HG02642 (cell line): ENCODE results near the gene TMEM161A.

Experiments used
- ATAC-seq: cut with Tn5 transposase; IDR thresholded peaks from one replicate; pipeline ENCODE4 v1.9.1; 2021; ENCODE audit warnings: mild to moderate bottlenecking; ENCODE audit not compliant: unreplicated experiment, poor library complexity

Gene TMEM161A

DNA sequence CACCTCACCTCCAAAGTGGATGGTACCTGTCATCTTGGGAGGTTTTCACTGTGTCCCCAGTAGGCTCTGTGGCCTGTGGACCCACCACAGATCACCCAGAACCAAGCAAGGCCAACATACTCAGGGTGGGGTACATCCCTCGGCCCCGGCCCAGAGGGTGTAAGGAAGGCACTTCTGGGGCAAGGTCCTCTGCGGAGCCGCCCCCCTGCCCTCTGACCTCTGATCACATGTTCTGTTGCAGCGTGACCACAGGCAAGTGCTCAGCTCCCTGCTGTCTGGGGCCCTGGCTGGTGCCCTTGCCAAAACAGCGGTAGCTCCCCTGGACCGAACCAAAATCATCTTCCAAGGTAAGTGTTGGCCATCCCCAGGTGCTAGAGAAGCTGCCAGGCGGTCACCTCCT is 36.7 kb downstream of the TMEM161A start:
- ATAC-seq = no peak

DNA sequence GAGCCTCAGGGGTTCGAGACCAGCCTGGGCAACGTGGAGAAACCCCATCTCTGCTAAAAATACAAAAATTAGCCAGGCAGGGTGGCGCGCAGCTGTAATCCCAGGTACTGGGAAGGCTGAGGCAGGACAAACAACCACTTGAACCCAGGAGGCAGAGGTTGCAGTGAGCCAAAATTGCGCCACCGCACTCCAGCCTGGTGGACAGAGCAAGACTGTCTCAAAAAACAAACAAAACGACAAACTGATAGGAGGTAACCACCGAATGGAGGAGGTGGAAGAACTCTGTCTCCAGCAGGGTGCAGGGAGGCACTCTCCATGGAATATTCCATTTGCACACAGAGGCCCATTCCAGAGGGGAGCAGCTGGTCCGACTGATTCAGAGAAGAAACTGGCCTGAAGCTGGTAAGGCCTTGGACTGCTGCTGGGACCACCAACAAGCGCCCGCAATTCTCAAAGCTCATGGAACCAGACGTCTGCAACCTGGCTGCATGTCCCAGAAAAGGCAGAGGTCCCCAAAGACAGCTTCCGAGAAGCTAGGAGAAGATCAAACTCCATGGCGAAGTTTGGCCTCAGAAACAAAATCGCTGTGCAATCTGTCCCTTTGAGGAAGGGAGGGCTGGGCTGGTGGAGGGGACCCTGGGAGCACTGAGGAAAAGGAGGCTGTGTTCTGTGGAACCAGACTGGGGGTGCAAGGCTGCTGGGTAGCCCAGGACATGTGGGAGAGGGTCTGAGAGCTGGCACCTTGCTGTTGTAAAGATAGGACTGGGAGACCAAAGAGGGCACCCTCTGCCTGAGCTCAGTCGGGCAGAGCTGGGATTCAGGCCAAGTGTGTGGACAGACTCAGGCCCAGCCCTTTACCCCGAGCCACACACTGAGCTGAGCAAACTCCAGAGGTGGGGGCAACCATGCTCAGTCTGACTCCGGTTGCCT is 39.3 kb downstream of the TMEM161A start:
- no peak for ATAC-seq

DNA sequence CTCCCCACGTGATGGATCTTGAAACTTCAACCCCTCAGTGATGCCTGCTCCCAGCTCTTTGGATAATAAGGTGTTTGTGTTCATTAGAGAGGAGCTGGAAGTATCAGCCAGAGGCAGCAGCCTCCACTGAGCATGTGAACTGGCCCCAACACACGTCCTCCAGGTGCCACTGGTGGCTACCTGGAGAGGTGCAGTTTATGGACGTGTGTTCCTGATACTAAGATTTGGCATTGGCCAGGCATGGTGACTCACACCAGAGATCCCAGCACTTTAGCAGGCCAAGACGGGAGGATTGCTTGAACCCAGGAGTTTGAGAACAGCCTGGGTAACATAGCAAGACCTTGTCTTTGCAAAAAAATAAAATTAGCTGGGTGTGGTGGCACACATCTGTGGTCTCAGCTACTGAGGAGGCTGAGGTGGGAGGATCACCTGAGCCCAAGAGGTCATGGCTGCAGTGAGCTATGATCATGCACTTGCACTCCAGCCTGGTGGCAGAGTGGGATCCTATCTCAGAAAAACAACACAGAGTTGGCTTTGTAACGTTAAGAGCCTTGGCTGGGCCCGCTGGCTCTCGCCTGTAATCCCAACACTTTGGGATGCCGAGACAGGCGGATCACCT is 40.1 kb downstream of the TMEM161A start:
- no peak for ATAC-seq

DNA sequence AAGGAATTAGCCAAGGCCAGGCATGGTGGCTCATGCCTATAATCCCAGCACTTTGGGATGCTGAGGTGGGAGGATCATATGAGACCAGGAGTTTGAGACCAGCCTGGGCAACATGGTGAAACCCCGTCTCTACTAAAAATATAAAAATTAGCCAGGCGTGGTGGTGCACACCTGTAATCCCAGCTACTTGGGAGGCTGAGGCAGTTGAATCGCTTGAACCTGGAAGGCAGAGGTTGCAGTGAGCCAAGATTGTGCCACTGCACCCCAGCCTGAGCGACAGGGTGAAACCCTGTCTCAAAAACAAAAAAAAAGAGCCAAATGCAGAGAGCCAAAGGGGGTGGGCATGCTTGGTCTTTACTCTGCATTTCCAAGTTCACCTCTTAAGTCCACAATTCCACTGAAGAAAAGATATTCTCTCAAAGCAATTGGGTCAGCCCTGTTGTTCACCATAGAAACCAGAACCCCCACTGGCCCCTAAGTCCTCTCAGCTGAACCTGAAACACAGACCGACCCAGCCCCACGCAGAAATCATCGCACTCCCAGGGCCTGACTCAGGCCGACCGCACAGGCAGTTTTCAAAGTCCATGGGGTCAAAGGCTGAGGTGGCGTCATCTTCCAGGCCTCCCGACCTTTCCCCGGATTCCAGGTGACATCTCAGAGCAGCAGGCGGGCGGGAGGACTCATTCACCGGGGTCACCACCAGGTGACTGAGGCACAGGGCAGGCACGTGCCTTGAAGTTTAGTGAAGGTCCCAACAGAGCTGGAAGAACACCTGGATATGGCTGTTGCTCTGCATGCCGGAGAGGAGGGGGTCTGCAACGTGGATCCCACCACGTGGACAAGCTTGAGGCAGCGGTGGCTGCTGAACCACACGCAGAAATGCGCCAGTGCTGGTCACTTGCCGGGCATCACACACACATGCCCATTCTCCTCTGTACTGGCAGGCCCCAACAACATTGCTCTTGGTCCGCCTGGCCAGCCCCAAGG is 41.3 kb downstream of the TMEM161A start:
- no peak for ATAC-seq

DNA sequence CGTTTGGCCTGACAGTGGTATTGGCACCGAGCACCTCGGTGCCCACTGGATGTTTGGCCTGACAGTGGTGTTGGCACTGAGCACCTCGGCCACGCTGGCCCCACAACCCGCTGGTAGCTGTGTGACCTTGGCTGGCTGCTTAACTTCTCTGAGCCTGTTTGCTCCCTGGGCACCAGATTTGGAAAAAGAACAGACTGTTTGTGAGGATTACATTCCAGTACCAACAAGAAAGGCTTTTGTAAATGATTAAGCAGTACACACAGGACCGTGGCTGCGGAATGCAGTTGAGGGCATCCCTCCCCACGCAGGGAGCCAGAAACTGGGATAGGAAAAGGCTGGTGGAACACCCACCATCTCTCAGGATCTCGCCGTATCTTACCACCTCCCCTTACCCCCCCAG is 42.6 kb downstream of the TMEM161A start:
- ATAC-seq = no peak

DNA sequence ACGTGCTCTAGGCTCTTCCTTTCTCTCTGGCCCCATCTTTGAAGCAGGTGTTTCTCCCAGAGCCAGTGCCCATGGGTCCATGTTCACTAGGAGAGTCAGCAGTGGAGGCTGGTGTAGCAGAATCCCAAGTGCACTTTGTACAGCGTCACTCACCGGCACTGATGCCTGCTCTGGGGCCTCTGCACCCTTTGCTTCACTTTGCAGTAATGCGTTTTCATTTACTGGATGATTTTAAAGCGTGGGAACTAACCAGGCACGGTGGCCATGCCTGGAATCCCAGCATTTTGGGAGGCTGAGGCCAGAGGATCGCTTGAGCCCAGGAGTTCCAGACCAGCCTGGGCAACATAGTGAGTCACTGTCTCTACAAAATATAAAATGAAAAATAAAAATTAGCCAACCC is 43.8 kb downstream of the TMEM161A start:
- ATAC-seq = no peak

DNA sequence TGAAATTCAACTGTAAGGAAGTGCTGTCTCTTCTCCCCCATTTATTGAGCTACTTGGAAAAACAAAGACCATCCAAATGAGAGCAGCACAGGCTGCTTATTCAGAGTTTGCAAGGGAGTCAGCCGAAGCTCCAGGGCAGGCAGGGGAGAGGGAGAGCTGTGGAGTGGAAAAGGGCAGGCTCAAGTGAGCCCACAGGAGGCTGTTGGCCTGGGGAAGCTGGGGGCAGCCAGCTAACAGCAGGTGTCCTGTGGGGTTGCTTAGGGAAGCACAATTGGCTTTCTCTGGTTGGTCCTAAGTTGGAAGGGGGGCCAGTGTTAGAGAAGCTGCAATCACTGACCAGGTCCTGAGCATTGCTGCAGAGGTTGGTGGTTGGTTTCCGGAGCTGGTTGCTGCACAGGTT is 50.6 kb downstream of the TMEM161A start:
- no peak for ATAC-seq

DNA sequence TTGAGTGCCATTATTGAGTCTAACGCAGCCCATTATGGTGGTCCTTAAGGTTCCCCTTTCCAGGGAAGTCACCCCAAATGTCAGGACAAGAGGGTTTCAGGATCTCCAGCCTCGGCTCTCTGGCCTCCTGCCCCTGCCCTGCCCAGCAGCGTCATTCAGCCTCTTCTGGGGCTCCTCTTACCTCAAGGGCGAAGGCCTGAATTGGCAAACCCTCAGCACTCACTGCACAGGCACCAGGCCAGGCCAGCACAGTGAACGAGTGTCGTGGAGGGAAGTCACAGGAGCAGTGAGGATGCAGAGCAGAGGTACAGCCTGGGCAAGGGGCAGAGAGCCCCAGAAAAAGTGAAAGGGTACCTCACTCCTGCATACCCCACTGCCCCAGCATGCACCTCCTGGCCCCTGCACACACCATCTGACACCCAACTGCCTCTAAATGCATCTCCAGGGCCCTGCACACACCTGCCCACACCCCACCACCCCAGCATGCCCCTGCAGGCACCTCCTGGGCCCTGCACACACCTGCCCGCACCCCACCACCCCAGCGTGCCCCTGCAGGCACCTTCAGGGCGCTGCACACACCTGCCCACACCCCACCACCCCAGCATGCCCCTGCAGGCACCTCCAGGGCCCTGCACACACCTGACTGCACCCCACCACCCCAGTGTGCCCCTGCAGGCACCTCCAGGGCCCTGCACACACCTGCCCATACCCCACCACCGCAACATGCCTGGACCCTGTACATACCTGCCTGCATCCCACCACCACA is 54.7 kb downstream of the TMEM161A start:
- ATAC-seq = no peak

DNA sequence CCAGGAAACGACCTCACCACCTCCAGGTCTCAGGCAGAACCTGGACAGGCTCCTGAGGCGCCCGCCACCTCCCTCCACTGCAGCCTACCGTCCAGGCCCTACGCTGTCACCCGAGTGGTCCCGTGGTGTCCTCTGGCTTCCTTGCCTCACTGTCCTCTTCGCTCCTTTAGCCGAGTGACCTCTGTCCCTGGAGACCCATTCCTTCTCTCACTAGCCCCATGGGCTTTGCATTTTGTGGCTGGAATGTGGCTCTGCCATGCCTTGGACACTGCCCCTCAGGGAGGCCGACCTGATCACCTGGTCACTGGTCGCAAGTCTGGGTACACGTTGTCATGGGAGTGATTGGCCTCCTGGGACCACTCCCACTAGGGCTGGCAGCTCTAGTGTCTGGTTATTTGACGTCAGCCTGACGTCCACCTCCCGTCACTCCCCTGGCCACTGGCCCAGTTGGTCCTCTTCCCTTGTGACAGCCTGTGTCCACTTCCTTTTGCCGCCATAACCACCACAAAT is 56.6 kb downstream of the TMEM161A start:
- no peak for ATAC-seq

DNA sequence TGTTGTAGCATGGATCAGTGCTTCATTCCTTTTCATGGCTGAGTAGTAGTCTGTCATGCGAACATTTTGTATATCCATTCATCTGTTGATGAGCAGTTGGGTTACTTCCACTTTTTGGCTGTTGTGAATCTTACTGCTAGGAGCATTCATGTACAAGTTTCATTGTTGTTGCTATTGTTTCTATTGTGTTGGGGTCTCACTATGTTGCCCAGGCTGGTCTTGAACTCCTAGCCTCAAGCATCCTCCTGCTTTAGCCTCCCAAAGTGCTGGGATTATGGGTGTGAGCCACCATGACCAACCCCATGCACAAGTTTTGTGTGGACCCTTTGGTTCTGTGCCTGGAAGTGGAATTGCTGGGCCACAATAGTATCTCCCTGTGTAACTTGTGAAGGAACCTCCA is 58.7 kb downstream of the TMEM161A start:
- ATAC-seq = no peak

DNA sequence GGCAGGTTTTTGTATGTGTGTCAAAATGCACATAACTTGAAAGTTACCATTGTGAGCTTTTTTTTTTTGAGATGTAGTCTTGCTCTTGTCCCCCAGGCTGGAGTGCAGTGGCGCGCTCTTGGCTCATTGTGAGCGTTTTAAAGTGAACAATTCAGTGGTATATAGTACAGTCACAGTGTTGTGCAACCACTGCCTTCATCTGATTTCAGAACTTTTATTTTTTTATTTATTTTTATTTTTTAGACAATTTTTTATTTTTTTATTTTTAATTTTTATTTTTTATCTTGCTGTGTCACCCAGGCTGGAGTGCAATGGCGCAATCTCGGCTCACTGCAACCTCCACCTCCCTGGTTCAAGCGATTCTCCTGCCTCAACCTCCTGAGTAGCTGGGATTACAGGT is 59.5 kb downstream of the TMEM161A start:
- no peak for ATAC-seq

DNA sequence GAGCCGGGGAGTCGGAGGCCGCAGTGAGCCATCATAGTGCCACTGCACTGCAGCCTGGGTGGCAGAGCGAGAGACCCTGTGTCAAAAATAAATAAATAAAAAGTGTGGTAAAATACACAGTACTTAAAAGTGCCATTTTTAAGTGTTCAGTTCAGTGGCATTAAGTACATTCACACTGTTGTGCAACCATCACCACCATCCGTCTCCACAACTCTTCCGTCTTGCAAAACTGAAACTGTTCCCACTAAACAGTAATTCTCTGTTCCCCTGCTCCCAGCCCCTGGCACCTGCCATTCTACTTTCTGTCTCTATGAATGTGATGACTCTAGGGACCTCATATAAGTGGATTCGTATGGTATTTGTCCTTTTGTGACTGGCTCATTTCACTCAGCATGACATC is 61.2 kb downstream of the TMEM161A start:
- no peak for ATAC-seq

DNA sequence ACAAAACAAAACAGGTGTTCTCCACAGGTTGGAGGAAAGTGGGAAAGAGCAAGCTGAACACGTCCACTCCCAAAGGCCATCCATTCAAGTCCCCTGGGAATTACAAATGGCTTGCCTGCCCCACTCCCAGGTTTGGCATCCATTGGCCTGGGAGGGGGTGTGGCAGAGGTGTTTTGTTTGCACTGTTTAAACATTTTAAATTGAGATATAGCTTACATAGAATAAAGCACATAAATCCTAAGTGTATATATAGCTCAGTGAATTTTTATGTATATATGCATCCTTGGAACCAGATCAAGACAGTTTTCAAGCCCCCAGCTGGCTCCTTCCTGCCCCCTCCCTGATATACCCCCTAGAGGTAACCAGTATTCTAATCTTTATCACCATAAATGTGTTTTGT is 61.8 kb downstream of the TMEM161A start:
- ATAC-seq = no peak

DNA sequence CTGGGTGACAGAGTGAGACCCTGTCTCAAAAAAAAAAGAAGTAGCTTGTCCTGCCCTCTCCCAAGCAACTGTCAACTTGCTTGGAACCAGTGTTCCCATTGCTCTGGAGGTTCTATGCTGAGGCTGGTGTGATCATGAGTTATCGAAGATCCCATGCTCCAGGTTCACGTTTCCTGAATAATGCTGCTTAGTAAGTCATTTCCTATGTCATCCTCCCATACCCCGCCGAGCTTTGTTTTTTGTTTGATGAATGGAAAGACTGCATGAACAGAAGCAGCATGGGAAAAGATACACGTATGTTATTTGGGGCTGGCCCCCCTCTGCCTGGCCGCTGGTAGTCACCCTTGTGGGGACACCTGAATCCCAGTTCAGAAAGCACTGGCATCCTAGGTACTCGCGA is 63.2 kb downstream of the TMEM161A start:
- ATAC-seq = no peak

DNA sequence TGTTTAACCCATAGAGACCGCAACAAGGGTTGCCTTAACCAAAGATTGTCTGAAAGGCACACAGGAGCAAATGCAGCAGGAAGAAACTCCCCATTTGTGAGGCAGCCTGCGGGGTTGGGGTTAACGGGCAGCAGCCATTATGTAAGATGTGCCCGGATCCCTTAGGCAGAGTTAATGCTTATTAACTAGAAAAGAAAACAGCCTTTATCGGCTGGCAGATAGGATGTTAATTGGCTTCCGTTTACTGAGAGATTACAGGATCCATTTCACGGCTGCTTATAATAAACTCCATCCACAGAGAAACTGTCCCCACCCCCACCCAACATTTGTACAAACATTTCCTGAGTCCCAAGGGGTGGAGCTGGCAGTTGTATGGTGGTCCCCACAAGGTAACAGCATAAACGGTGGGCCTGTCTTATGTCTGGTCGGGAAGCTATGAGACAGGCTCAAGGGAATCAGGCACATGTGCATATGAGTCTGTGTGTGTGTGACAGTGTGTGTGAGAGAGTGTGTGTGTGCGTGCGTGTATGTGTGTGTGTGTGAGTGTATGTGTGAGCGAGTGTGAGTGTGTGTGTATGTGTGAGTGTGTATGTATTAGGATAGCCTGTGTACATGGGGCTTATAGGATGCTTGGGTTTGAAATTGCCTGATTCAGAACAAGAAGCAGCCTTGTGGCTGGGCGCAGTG is 63.9 kb downstream of the TMEM161A start:
- ATAC-seq = no peak

DNA sequence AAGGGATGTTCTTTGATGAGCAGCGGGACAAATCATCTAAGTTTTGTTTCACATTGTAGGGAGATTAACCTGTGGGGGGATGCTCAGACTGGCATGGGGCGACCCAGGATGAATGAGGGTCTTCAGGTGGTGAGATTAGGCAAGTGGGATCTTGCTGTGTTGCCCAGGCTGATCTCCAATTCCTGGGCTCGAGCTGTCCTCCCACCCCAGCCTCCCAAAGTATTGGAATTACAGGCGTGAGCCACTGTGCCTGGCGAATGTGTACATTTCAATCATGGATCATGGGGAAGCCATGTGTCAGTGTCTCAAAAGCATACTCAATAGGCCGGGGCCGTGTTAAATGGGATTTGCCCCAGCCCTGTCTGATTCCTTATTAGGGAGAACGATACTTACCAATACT is 66.4 kb downstream of the TMEM161A start:
- ATAC-seq = no peak
